SH-SY5Y (cell line): ENCODE results near the gene PCSK5.

Source experiments
- GATA2 ChIP-seq: IDR thresholded peaks from 2 replicates; pipeline ENCODE4 v1.6.1; 2011; ENCODE audit warnings: mild to moderate bottlenecking, low read depth, low read length
- GATA3 ChIP-seq: IDR thresholded peaks from 2 replicates; pipeline ENCODE4 v1.6.1; 2011; ENCODE audit warnings: low read depth, mild to moderate bottlenecking, low read length, moderate library complexity

DNA sequence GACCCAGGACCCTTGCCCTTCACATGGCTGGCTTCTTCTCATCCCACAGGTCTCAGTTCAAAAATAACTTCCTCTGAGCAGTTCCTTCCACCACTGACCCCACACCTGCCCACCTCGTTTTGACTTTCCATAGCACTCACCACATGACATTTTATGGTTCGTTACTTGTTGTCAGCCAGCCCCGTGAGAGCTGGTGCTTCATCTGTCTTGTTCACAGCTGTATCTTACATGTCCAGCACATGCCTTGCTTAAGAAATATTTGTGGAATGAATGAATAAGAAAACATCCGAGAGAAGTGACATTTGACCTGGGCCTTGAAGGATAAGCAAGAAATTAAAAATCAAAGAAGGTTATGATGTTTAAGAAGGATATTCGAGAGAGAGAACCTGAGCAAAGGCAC, 309.8 kb downstream of the PCSK5 start:
- TF ChIP-seq GATA2 (no peak), GATA3 (no peak)
